H1 (cell line): ENCODE measurements around the gene ANKS1B. TPM values are rescaled to one million over a fixed set of nuclear protein-coding genes. Genes with fewer than 3 reads are reported as not detected.

ENCODE experiments used
- CTCF ChIA-PET: fragments of 300-600 bp; sonication (Branson Sonifier 250); formaldehyde crosslinking; loops from one replicate; lab custom pipeline; 2021; ENCODE audit not compliant: partially characterized antibody; lab: Charles Lee
- POLR2A ChIA-PET: fragments of 300-600 bp; sonication (Branson Sonifier 250); formaldehyde crosslinking; loops from one replicate; lab custom pipeline; 2021; ENCODE audit warnings: inconsistent platforms; ENCODE audit not compliant: partially characterized antibody; lab: Charles Lee
- DNase-seq, 2 experiments: peaks; one replicate each; pipeline versions ENCODE4 v3.0.0 to v3.0.0-alpha.2; 2010 to 2022; ENCODE audit warnings: low spot score in 2 of 2, low read depth in 1 of 2, mixed read lengths in 1 of 2
- FAIRE-seq: peaks from 2 replicates; lab custom pipeline; 2011; peaks lifted over from hg19 to GRCh38; lab: Jason Lieb, UNC
- H2AFZ ChIP-seq: 2 replicates; pipeline ENCODE4 v1.8.1; 2012; ENCODE audit warnings: low read length, inconsistent platforms
- H2AK5ac ChIP-seq: 2 replicates; pipeline ENCODE4 v1.6.1; 2013; ENCODE audit warnings: low read depth, low read length
- H2BK120ac ChIP-seq: replicated peaks from 2 replicates; pipeline ENCODE3; 2013; ENCODE audit warnings: low read depth, low read length, inconsistent platforms
- H2BK12ac ChIP-seq: 2 replicates; pipeline ENCODE4 v1.6.1; 2013; ENCODE audit warnings: low read depth, low read length
- H2BK15ac ChIP-seq: 2 replicates; pipeline ENCODE4 v1.6.1; 2013; ENCODE audit warnings: low read length
- H2BK20ac ChIP-seq: 2 replicates; pipeline ENCODE4 v1.6.1; 2013; ENCODE audit warnings: low read length
- H2BK5ac ChIP-seq: 2 replicates; pipeline ENCODE4 v1.6.1; 2013; ENCODE audit warnings: low read depth, low read length
- H3K14ac ChIP-seq: 2 replicates; pipeline ENCODE4 v1.6.1; 2013; ENCODE audit warnings: inconsistent platforms; ENCODE audit not compliant: insufficient read length
- H3K18ac ChIP-seq: 2 replicates; pipeline ENCODE4 v1.6.1; 2013; ENCODE audit warnings: low read length; ENCODE audit errors: extremely low read depth
- H3K23ac ChIP-seq: 2 replicates; pipeline ENCODE4 v1.6.1; 2013; ENCODE audit warnings: inconsistent platforms; ENCODE audit not compliant: insufficient read length
- H3K23me2 ChIP-seq: 2 replicates; pipeline ENCODE4 v1.6.1; 2013; ENCODE audit warnings: low read depth, low read length
- H3K27ac ChIP-seq: 2 replicates; pipeline ENCODE4 v1.6.1; 2011; ENCODE audit warnings: low read depth, low read length, inconsistent platforms
- H3K27me3 ChIP-seq, 4 experiments: replicated peaks in 1 of 4; 1 replicate in 1 of 4; 2 replicates in 3 of 4; pipeline versions ENCODE4 v1.6.1 to v1.8.1; 2011 to 2013; ENCODE audit warnings: low read length in 3 of 4, mild to moderate bottlenecking in 3 of 4, inconsistent platforms in 2 of 4, mixed read lengths in 2 of 4, moderate library complexity in 1 of 4; ENCODE audit not compliant: control insufficient read depth in 3 of 4, insufficient read depth in 3 of 4; ENCODE audit errors: extremely low read depth in 1 of 4
- H3K36me3 ChIP-seq, 4 experiments: 2 replicates each; pipeline versions ENCODE4 v1.6.1 to v1.8.1; 2011 to 2013; ENCODE audit warnings: mild to moderate bottlenecking in 4 of 4, low read length in 3 of 4, moderate library complexity in 2 of 4, control low read depth in 1 of 4, inconsistent platforms in 1 of 4; ENCODE audit not compliant: insufficient read depth in 4 of 4, control insufficient read depth in 2 of 4
- H3K4ac ChIP-seq: replicated peaks from 2 replicates; pipeline ENCODE3; 2013; ENCODE audit warnings: low read length, low read depth, mixed read lengths, inconsistent platforms; ENCODE audit not compliant: insufficient read length
- H3K4me1 ChIP-seq, 4 experiments: replicated peaks in 1 of 4; 1 replicate in 1 of 4; 2 replicates in 3 of 4; pipeline versions ENCODE4 v1.6.1 to v1.8.1; 2011 to 2013; ENCODE audit warnings: low read length in 3 of 4, inconsistent platforms in 2 of 4, mixed read lengths in 1 of 4; ENCODE audit not compliant: insufficient read depth in 4 of 4, control insufficient read depth in 3 of 4
- H3K4me2 ChIP-seq, 2 experiments: 2 replicates each; pipeline versions ENCODE4 v1.6.1 to v1.8.1; 2011 to 2013; ENCODE audit warnings: low read depth in 2 of 2, low read length in 2 of 2, control low read depth in 1 of 2, inconsistent platforms in 1 of 2, mild to moderate bottlenecking in 1 of 2; ENCODE audit not compliant: insufficient read depth in 1 of 2
- H3K4me3 ChIP-seq, 4 experiments: fragments of 200-600, 300-600 bp in 1 of 4; sonication (generic), shearing (Covaris generic), sonication (Bioruptor Twin) in 1 of 4; 2 replicates each; pipeline versions ENCODE4 v1.5.1 to v1.8.1; 2011 to 2016; ENCODE audit warnings: low read length in 4 of 4, low read depth in 3 of 4, control low read depth in 2 of 4, inconsistent platforms in 2 of 4, mild to moderate bottlenecking in 2 of 4, mixed read lengths in 1 of 4, moderate library complexity in 1 of 4; ENCODE audit not compliant: insufficient read depth in 2 of 4; ENCODE audit errors: extremely low read depth in 1 of 4
- H3K56ac ChIP-seq: replicated peaks from 2 replicates; pipeline ENCODE3; 2013; ENCODE audit warnings: low read depth, mild to moderate bottlenecking, mixed read lengths, low read length, inconsistent platforms; ENCODE audit not compliant: insufficient read length
- H3K79me1 ChIP-seq: 2 replicates; pipeline ENCODE4 v1.6.1; 2013; ENCODE audit warnings: low read depth, low read length, control low read depth
- H3K79me2 ChIP-seq, 2 experiments: 2 replicates each; pipeline versions ENCODE4 v1.6.1 to v1.8.1; 2012 to 2013; ENCODE audit warnings: low read length in 2 of 2, mild to moderate bottlenecking in 2 of 2, inconsistent platforms in 1 of 2; ENCODE audit not compliant: insufficient read depth in 2 of 2, control insufficient read depth in 1 of 2
- H3K9ac ChIP-seq, 4 experiments: replicated peaks in 1 of 4; 1 replicate in 1 of 4; 2 replicates in 3 of 4; pipeline versions ENCODE4 v1.6.1 to v1.8.1; 2011 to 2013; ENCODE audit warnings: low read depth in 3 of 4, low read length in 3 of 4, control low read depth in 2 of 4, mild to moderate bottlenecking in 2 of 4, moderate library complexity in 2 of 4, inconsistent platforms in 1 of 4; ENCODE audit errors: extremely low read depth in 1 of 4
- H3K9me3 ChIP-seq, 2 experiments: 2 replicates each; pipeline versions ENCODE4 v1.6.1 to v1.8.1; 2012 to 2013; ENCODE audit warnings: mild to moderate bottlenecking in 2 of 2, moderate library complexity in 2 of 2, control low read depth in 1 of 2, inconsistent platforms in 1 of 2, low read depth in 1 of 2, low read length in 1 of 2, mixed read lengths in 1 of 2; ENCODE audit not compliant: insufficient read depth in 2 of 2
- H4K20me1 ChIP-seq, 2 experiments: replicated peaks in 1 of 2; 2 replicates each; pipeline versions ENCODE3 to v1.8.1; 2011 to 2013; ENCODE audit warnings: inconsistent platforms in 2 of 2, low read length in 2 of 2, mild to moderate bottlenecking in 1 of 2; ENCODE audit not compliant: insufficient read depth in 2 of 2, control insufficient read depth in 1 of 2
- H4K5ac ChIP-seq: 2 replicates; pipeline ENCODE4 v1.6.1; 2013; ENCODE audit warnings: low read length, low read depth, mixed read lengths, inconsistent platforms; ENCODE audit not compliant: insufficient read length
- H4K8ac ChIP-seq: 2 replicates; pipeline ENCODE4 v1.8.0; 2013; ENCODE audit warnings: mild to moderate bottlenecking, moderate library complexity, low read length, inconsistent platforms; ENCODE audit not compliant: insufficient read depth; ENCODE audit errors: extremely low read depth
- H4K91ac ChIP-seq: replicated peaks from 2 replicates; pipeline ENCODE3; 2013; ENCODE audit warnings: low read length, mixed read lengths, inconsistent platforms; ENCODE audit not compliant: insufficient read length
- ASH2L ChIP-seq: fragments of 200-600, 300-600 bp; sonication (generic); IDR thresholded peaks from one replicate; pipeline ENCODE4 v1.7.1; 2017; ENCODE audit warnings: low read length
- FOSL1 ChIP-seq: IDR thresholded peaks from 2 replicates; pipeline ENCODE4 v1.6.1; 2011; ENCODE audit warnings: mild to moderate bottlenecking, low read depth, low read length, moderate library complexity; ENCODE audit not compliant: insufficient read depth
- GABPA ChIP-seq: IDR thresholded peaks from 2 replicates; pipeline ENCODE4 v1.6.1; 2011; ENCODE audit warnings: mild to moderate bottlenecking, low read length, moderate library complexity, borderline replicate concordance; ENCODE audit not compliant: insufficient read depth
- KDM4A ChIP-seq: IDR thresholded peaks from one replicate; pipeline ENCODE4 v1.7.1; 2012; ENCODE audit warnings: low read depth, mild to moderate bottlenecking, moderate library complexity, low read length, inconsistent platforms; ENCODE audit not compliant: severe bottlenecking
- PHF8 ChIP-seq: fragments of 200-600 bp; sonication (generic); conservative IDR thresholded peaks from 2 replicates; pipeline ENCODE4 v1.7.1; 2012; ENCODE audit warnings: low read depth, mild to moderate bottlenecking, inconsistent platforms, low read length, moderate library complexity
- WGBS, 2 experiments: shearing (Covaris generic) in 1 of 2; methylation state at CpG; one replicate each; pipeline versions ENCODE4 v1.1.6 to v1.1.7; 2013 to 2015; ENCODE audit warnings: low lambda C conversion rate in 2 of 2, mixed read lengths in 2 of 2, inconsistent platforms in 1 of 2, low coverage in 1 of 2, missing lambda C conversion rate in 1 of 2; ENCODE audit not compliant: insufficient replicate concordance in 2 of 2, insufficient coverage in 1 of 2, insufficient read length in 1 of 2; ENCODE audit errors: extremely low coverage in 1 of 2, missing lambda C conversion rate in 1 of 2; 5-methylcytosine and 5-hydroxymethylcytosine counted together
- polyA plus RNA-seq, 7 experiments: library from polyadenylated mRNA; depleted of rRNA in 3 of 7; stranded (reverse) in 5 of 7; unstranded in 2 of 7; fragments of >200 nt in 5 of 7; fragments of 200-250 nt in 2 of 7; gene quantifications; 1 replicate in 5 of 7; 2 replicates in 1 of 7; 4 replicates in 1 of 7; pipeline versions ENCODE4 v1.2.1 to v1.2.3, GENCODE V29; 2011 to 2013; ENCODE audit warnings: missing spikeins in 2 of 7, mixed read lengths in 2 of 7
- total RNA-seq: library from RNA; stranded (reverse); fragmentation: NEBNext Ultra II Directional; extraction: Animal tissue kit (Norgen Biotek cat#: 25700); gene quantifications from 2 replicates; pipeline ENCODE4 v1.2.1, GENCODE V29; 2021
- TF ChIP-seq, protein P1 (sequence below): IDR thresholded peaks from 2 replicates; pipeline ENCODE4 v1.6.1; 2012; ENCODE audit warnings: inconsistent platforms
- TF ChIP-seq, protein P2 (sequence below): IDR thresholded peaks from 2 replicates; pipeline ENCODE4 v1.6.1; 2012; ENCODE audit warnings: low read length, inconsistent platforms

Gene ANKS1B
- total and polyA plus RNA-seq, 2 of the 8 experiments (the other 6 are each of a cell fraction or from before 2014, with no cell fraction given): 2.7 to 6.1 TPM

DNA sequence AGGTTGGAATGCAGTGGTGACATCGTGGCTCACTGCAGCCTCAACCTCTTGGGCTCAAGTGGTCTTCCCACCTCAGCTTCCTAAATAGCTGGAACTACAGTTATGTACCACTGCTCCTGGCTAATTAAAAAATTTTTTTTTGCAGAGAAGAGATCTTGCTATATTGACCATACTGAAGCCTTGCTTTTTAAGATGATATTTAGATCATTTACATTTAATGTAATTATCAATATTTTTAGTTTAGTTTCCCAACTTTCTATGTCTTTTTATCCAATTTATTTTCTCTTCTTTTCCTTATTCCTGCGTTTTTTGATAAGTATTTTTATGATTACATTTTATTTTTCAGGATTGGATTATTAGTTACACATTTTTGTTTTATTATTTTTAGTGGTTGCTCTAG, 999.6 kb downstream of the ANKS1B start:
- Histone ChIP-seq H3K4me2 (no peak overlapping the region), H2BK15ac (no peak overlapping the region), H3K27me3 (no peaks in the 10 kb centered on the region), H3K79me1 (no peaks in the 10 kb centered on the region), H3K23me2 (no peaks in the 10 kb centered on the region), H3K9ac (no peak overlapping the region), H3K18ac (no peak overlapping the region), H4K20me1 (no peaks in the 10 kb centered on the region), H2AFZ (no peak overlapping the region), H3K27ac (no peak overlapping the region), H2BK12ac (no peak overlapping the region), H3K9me3 (peaks cover 2 to 7% of the 10 kb centered on the region in 2 experiments; a peak in 3 of 4 replicates), H3K79me2 (no peaks in the 10 kb centered on the region), H3K4me3 (no peak overlapping the region), H3K4me1 (no peaks in the 10 kb centered on the region), H3K4ac (no peak overlapping the region), H2BK120ac (no peak overlapping the region), H3K56ac (no peak overlapping the region), H3K23ac (no peak overlapping the region), H3K14ac (no peak overlapping the region), H2AK5ac (no peak overlapping the region), H3K36me3 (no peaks in the 10 kb centered on the region), H2BK20ac (no peak overlapping the region), H2BK5ac (no peak overlapping the region), H4K5ac (no peak overlapping the region), H4K8ac (no peak overlapping the region), H4K91ac (no peak overlapping the region)
- ChIA-PET POLR2A (no interaction called here), CTCF (interaction anchor here (0.9 to 2.9 kb wide), 3 partner anchors 11 to 286 kb away, joined by 3 to 16 read pairs (median 6); no protein-coding TSS in a partner anchor)
- FAIRE-seq: no peak
- no peak for DNase-seq
- WGBS, 2 experiments: 89% methylated on average over 2 of the region's 2 CpGs; no CpG with 5 or more reads in 1 of the 2 experiments
- TF ChIP-seq ASH2L: no peak
- TF ChIP-seq KDM4A: no peak
- no peak for TF ChIP-seq PHF8
- TF ChIP-seq GABPA: no peak
- TF ChIP-seq, protein P1, sequence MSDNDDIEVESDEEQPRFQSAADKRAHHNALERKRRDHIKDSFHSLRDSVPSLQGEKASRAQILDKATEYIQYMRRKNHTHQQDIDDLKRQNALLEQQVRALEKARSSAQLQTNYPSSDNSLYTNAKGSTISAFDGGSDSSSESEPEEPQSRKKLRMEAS: no peak
- TF ChIP-seq, protein P2, sequence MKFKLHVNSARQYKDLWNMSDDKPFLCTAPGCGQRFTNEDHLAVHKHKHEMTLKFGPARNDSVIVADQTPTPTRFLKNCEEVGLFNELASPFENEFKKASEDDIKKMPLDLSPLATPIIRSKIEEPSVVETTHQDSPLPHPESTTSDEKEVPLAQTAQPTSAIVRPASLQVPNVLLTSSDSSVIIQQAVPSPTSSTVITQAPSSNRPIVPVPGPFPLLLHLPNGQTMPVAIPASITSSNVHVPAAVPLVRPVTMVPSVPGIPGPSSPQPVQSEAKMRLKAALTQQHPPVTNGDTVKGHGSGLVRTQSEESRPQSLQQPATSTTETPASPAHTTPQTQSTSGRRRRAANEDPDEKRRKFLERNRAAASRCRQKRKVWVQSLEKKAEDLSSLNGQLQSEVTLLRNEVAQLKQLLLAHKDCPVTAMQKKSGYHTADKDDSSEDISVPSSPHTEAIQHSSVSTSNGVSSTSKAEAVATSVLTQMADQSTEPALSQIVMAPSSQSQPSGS: no peak
- TF ChIP-seq FOSL1: no peak
